ENCODE measurements around the gene NUDT19. TPM values are rescaled to one million over a fixed set of nuclear protein-coding genes. Genes with fewer than 3 reads are reported as not detected.
A peak's percentile ranks its signal among the peaks of the same experiment; 100 is the strongest.

The NUDT19 gene
- polyA plus RNA-seq, 1 experiment, result 5.3 TPM

DNA sequence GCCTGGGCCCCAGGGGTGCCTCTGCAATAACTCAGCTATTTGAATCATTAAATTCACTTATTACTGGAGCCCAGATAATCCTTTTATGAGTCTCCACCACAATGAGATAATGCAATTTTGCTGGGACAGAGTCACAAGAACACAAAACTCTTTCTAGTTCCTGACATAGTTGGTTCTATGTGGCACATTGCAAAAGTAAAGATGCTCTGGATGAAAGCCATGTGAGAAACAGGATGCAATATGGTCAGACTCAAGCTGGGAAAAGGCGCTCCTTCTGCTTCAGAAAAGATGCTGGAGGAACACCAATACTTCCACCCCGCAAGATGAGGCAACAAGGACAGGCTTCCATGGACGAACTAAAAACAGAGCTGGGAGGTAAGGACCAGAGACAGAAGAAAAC lies 22.3 kb upstream of the NUDT19 start:
- TF ChIP-seq, protein P1, sequence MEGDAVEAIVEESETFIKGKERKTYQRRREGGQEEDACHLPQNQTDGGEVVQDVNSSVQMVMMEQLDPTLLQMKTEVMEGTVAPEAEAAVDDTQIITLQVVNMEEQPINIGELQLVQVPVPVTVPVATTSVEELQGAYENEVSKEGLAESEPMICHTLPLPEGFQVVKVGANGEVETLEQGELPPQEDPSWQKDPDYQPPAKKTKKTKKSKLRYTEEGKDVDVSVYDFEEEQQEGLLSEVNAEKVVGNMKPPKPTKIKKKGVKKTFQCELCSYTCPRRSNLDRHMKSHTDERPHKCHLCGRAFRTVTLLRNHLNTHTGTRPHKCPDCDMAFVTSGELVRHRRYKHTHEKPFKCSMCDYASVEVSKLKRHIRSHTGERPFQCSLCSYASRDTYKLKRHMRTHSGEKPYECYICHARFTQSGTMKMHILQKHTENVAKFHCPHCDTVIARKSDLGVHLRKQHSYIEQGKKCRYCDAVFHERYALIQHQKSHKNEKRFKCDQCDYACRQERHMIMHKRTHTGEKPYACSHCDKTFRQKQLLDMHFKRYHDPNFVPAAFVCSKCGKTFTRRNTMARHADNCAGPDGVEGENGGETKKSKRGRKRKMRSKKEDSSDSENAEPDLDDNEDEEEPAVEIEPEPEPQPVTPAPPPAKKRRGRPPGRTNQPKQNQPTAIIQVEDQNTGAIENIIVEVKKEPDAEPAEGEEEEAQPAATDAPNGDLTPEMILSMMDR (IDR thresholded peaks at IDR 0.05; ENCODE audit: low read depth, low read length), result no peak
- POLR2A ChIA-PET, result no interaction called here
- CTCF ChIA-PET, result no interaction called here
- no peak overlapping the region for H3K4me3 ChIP-seq (ENCODE audit: low read depth, low read length)
- no peak overlapping the region for H3K27ac ChIP-seq (ENCODE audit: low read depth, low read length)
- H3K9me3 ChIP-seq (ENCODE audit: control insufficient read depth, insufficient read depth, low read length), result no peaks in the 10 kb centered on the region; the same call in 1 of the 2 replicates
- H3K27me3 ChIP-seq (ENCODE audit: control insufficient read depth, insufficient read depth, low read length), result no peaks in the 10 kb centered on the region
- DNase-seq (ENCODE audit: low read depth, low spot score), result no peak

DNA sequence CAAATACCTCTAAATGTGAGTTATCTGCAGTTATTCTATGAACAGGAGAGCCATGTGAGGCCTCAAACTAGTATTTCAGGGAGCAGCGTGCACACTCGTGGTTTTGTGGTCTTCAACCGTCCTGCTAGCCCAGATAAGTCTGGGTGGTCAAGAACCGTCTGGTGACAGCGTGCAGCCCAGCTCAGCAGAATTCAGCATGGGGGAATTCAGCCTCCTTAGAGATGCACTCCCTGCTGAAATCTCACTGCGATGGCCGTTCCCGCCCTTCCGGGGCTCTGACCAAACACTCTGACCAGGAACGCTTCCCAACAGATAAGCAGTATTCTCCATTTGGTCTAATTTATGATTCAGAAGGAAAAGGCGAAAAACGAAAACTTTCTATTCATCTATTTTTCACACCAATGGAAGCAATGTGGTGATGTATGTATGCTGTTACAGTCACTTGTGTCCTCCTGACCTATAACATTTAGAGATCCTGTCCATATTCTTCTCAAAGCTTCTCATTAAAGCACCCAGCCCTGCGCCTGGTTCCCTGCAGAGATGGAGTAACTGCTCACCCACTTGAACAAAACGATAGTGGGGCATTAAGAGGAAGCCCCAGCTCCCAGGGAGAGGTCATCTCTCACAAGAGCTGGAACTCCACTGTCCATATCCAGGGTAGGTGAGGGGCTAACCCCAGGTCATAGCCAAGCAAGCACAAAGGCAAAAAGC lies 19.6 kb upstream of the NUDT19 start:
- no peak overlapping the region for H3K4me3 ChIP-seq (ENCODE audit: low read depth, low read length)
- no peak for DNase-seq (ENCODE audit: low read depth, low spot score)
- ChIA-PET CTCF (interaction anchor here (0.6 kb wide), 1 partner anchor 102 kb away, joined by 3 read pairs; no protein-coding TSS in a partner anchor), POLR2A (interaction anchor here (0.6 kb wide), 1 partner anchor 10 kb away, joined by 11 read pairs; no protein-coding TSS in a partner anchor)
- H3K9me3 ChIP-seq (ENCODE audit: control insufficient read depth, insufficient read depth, low read length), result no peaks in the 10 kb centered on the region; the same call in 1 of the 2 replicates
- H3K27ac ChIP-seq (ENCODE audit: low read depth, low read length), result no peak overlapping the region
- TF ChIP-seq, protein P1 (IDR thresholded peaks at IDR 0.05; ENCODE audit: low read depth, low read length), result no peak
- peaks cover 12% of the 10 kb centered on the region for H3K27me3 ChIP-seq (ENCODE audit: control insufficient read depth, insufficient read depth, low read length)

DNA sequence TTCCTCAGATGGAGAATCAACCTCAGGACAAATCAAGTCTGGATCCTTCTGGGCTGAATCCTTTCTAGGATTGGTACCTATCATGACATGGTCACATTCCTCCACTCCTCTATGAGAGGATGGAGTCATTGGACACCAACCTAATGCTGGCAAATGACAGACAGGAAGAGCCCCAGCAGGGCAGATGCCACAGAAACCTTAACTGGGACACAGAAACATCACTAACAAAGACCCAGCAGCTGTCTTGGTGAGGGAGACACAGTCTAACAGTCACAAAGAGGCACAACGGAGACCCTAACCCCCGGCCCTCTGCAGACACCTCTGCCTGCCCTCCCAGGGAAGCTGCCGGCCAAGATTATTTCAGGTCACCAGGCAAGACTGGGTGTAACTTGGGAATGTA lies 18.8 kb upstream of the NUDT19 start:
- ChIA-PET POLR2A (no interaction called here), CTCF (no interaction called here)
- H3K27me3 ChIP-seq (ENCODE audit: control insufficient read depth, insufficient read depth, low read length), result peaks cover 19% of the 10 kb centered on the region
- no peaks in the 10 kb centered on the region; the same call in 1 of the 2 replicates for H3K9me3 ChIP-seq (ENCODE audit: control insufficient read depth, insufficient read depth, low read length)
- no peak overlapping the region for H3K27ac ChIP-seq (ENCODE audit: low read depth, low read length)
- TF ChIP-seq, protein P1 (IDR thresholded peaks at IDR 0.05; ENCODE audit: low read depth, low read length), result no peak
- no peak for DNase-seq (ENCODE audit: low read depth, low spot score)
- H3K4me3 ChIP-seq (ENCODE audit: low read depth, low read length), result no peak overlapping the region

DNA sequence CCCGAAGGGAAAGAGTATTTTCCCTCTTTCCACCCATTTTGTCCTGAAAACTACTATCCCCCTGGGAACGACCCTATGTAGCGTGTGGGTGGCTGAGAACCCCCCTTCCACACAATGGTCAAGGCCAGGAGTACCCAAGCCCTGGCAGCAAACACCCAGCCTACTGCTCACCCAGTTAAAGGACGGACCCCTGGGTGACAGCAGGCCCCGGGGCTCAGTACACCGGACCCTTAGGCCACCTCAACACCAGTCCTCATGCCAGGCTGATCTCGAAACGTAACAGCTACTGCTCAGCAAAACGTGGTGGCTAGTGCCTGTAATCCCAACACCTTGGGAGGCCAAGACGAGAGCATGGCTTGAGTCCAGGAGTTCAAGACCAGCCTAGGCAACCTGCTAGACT lies 18.0 kb upstream of the NUDT19 start:
- CTCF ChIA-PET, result interaction anchor here (0.7 kb wide), 1 partner anchor 247 kb away, joined by 3 read pairs; no protein-coding TSS in a partner anchor
- TF ChIP-seq, protein P1 (IDR thresholded peaks at IDR 0.05; ENCODE audit: low read depth, low read length), result no peak

More for the DNA sequence above, 18.0 kb upstream of the NUDT19 start:
- Histone ChIP-seq H3K27ac (ENCODE audit: low read depth, low read length) (no peak overlapping the region), H3K9me3 (ENCODE audit: control insufficient read depth, insufficient read depth, low read length) (no peaks in the 10 kb centered on the region; the same call in 1 of the 2 replicates), H3K27me3 (ENCODE audit: control insufficient read depth, insufficient read depth, low read length) (peaks cover 20% of the 10 kb centered on the region), H3K4me3 (ENCODE audit: low read depth, low read length) (peak overlapping the region; percentile 17; the same call in 1 of the 2 replicates)
- DNase-seq (ENCODE audit: low read depth, low spot score), result no peak
- POLR2A ChIA-PET, result no interaction called here
